ENCODE measurements around the gene CYFIP1. TPM values are rescaled to one million over a fixed set of nuclear protein-coding genes. Genes with fewer than 3 reads are reported as not detected.
"Not testable (repeated sequence)": the region's sequence is repeated elsewhere in the genome, so short reads cannot be mapped to it uniquely, and the experiment has no call there.

CYFIP1 gene
- total RNA-seq, 1 donor, result 108 TPM

GRCh38 chr15:23002920-23003319 lies 22.8 kb upstream of the CYFIP1 start:
- TF ChIP-seq CTCF (IDR thresholded peaks at IDR 0.05; ENCODE audit: insufficient read depth, low read depth, low read length), result no peak

GRCh38 chr15:22995795-22996194 lies 15.6 kb upstream of the CYFIP1 start:
- no peak for DNase-seq (ENCODE audit: low read depth)
- H3K4me3 ChIP-seq (ENCODE audit: low read depth, low read length), result no peak overlapping the region
- TF ChIP-seq CTCF (IDR thresholded peaks at IDR 0.05; ENCODE audit: insufficient read depth, low read depth, low read length), result no peak

More at GRCh38 chr15:23002920-23003319, 22.8 kb upstream of the CYFIP1 start:
- DNase-seq (ENCODE audit: low read depth), result no peak
- H3K4me3 ChIP-seq (ENCODE audit: low read depth, low read length), result no peak overlapping the region

GRCh38 chr15:22992024-22992326 lies 11.8 kb upstream of the CYFIP1 start:
- DNase-seq (ENCODE audit: low read depth), result no peak
- no peak for TF ChIP-seq CTCF (IDR thresholded peaks at IDR 0.05; ENCODE audit: insufficient read depth, low read depth, low read length)
- H3K4me3 ChIP-seq (ENCODE audit: low read depth, low read length), result no peak overlapping the region

GRCh38 chr15:22989576-22990477 lies 9.7 kb upstream of the CYFIP1 start:
- no peak for DNase-seq (ENCODE audit: low read depth)
- no peak for TF ChIP-seq CTCF (IDR thresholded peaks at IDR 0.05; ENCODE audit: insufficient read depth, low read depth, low read length)

GRCh38 chr15:22988811-22989210 lies 8.6 kb upstream of the CYFIP1 start:
- DNase-seq (ENCODE audit: low read depth), result no peak
- no peak for TF ChIP-seq CTCF (IDR thresholded peaks at IDR 0.05; ENCODE audit: insufficient read depth, low read depth, low read length)
- H3K4me3 ChIP-seq (ENCODE audit: low read depth, low read length), result no peak overlapping the region

More at GRCh38 chr15:22989576-22990477, 9.7 kb upstream of the CYFIP1 start:
- no peak overlapping the region for H3K4me3 ChIP-seq (ENCODE audit: low read depth, low read length)

- peak; percentile 53 for DNase-seq (ENCODE audit: low read depth)
- not testable (repeated sequence) for H3K4me3 ChIP-seq (ENCODE audit: low read depth, low read length)
Observed at GRCh38 chr15:22981931-22982330, 1.8 kb upstream of the CYFIP1 start.

- H3K4me3 ChIP-seq (ENCODE audit: low read depth, low read length), result peak overlapping the region; percentile 85
- no peak for DNase-seq (ENCODE audit: low read depth)
- no peak for TF ChIP-seq CTCF (IDR thresholded peaks at IDR 0.05; ENCODE audit: insufficient read depth, low read depth, low read length)
Observed at GRCh38 chr15:22981051-22981840, 1.1 kb upstream of the CYFIP1 start.
